B cell (primary cell): Measurements from ENCODE around the gene PBXIP1. TPM values are rescaled to one million over a fixed set of nuclear protein-coding genes. Genes with fewer than 3 reads are reported as not detected.

ENCODE experiments used
- ATAC-seq: fragments of 200-7000 bp; cut with Tn5 transposase; one replicate; pipeline ENCODE4 v1.10.0; 2021; ENCODE audit warnings: low read depth, mild to moderate bottlenecking, moderate number of reproducible peaks, moderate library complexity
- CTCF ChIA-PET: fragments of 350-600 bp; sonication (Branson Sonifier 250); formaldehyde crosslinking; loops from one replicate; lab custom pipeline; 2021; ENCODE audit warnings: antibody characterized with exemption, inconsistent platforms; lab: Charles Lee
- POLR2A ChIA-PET: fragments of 350-600 bp; sonication (Branson Sonifier 250); formaldehyde crosslinking; loops from one replicate; lab custom pipeline; 2021; ENCODE audit warnings: antibody characterized with exemption; lab: Charles Lee
- DNase-seq: peaks from one replicate; pipeline ENCODE4 v3.0.0; 2013
- H2AFZ ChIP-seq: 2 replicates; pipeline ENCODE4 v1.6.1; 2012; ENCODE audit warnings: mild to moderate bottlenecking, low read depth, low read length; ENCODE audit not compliant: insufficient read depth, poor library complexity, severe bottlenecking
- H3K27ac ChIP-seq, 2 donors: 1 replicate in 1 of 2; 2 replicates in 1 of 2; pipeline ENCODE4 v1.5.1; 2012 to 2013; ENCODE audit warnings: low read length in 2 of 2, mild to moderate bottlenecking in 2 of 2, moderate library complexity in 1 of 2
- H3K27me3 ChIP-seq, 4 experiments: fragments of 200-600 bp in 1 of 4; sonication (generic) in 1 of 4; replicated peaks in 1 of 4; 1 replicate in 2 of 4; 2 replicates in 2 of 4; pipeline versions ENCODE4 v1.6.1 to v1.7.0; 2013 to 2016; ENCODE audit warnings: low read length in 3 of 4, mild to moderate bottlenecking in 2 of 4, mixed read lengths in 1 of 4, moderate library complexity in 1 of 4; ENCODE audit not compliant: insufficient read depth in 4 of 4, control insufficient read depth in 3 of 4; ENCODE audit errors: control extremely low read depth in 1 of 4
- H3K36me3 ChIP-seq, 2 experiments: replicated peaks in 1 of 2; 1 replicate in 1 of 2; 2 replicates in 1 of 2; pipeline versions ENCODE4 v1.6.1 to v1.7.1; 2013; ENCODE audit warnings: low read length in 1 of 2; ENCODE audit not compliant: insufficient read depth in 2 of 2, control insufficient read depth in 1 of 2; ENCODE audit errors: control extremely low read depth in 1 of 2, extremely low read depth in 1 of 2
- H3K4me1 ChIP-seq, 2 donors: fragments of 200-600 bp in 1 of 2; sonication (generic) in 1 of 2; 1 replicate in 1 of 2; 2 replicates in 1 of 2; pipeline versions ENCODE4 v1.5.1 to v1.6.1; 2013 to 2017; ENCODE audit warnings: low read length in 2 of 2; ENCODE audit not compliant: control insufficient read depth in 2 of 2, insufficient read depth in 2 of 2
- H3K4me2 ChIP-seq: replicated peaks from 2 replicates; pipeline ENCODE3; 2012; ENCODE audit warnings: mild to moderate bottlenecking, low read depth, low read length; ENCODE audit not compliant: poor library complexity, severe bottlenecking
- H3K4me3 ChIP-seq, 5 experiments: fragments of 200-600 bp in 1 of 5; sonication (generic) in 1 of 5; 1 replicate in 3 of 5; 2 replicates in 2 of 5; pipeline versions ENCODE4 v1.5.1 to v1.7.0; 2011 to 2016; ENCODE audit warnings: low read length in 4 of 5, mild to moderate bottlenecking in 4 of 5, low read depth in 2 of 5, control low read depth in 1 of 5, moderate library complexity in 1 of 5; ENCODE audit not compliant: insufficient read depth in 1 of 5; ENCODE audit errors: control extremely low read depth in 1 of 5, extremely low read depth in 1 of 5
- H3K79me2 ChIP-seq: fragments of 200-600 bp; sonication (generic); one replicate; pipeline ENCODE4 v1.6.0; 2016; ENCODE audit warnings: low read length; ENCODE audit not compliant: control insufficient read depth, insufficient read depth
- H3K9ac ChIP-seq: fragments of 200-600 bp; sonication (generic); 2 replicates; pipeline ENCODE4 v1.6.1; 2017; ENCODE audit warnings: mild to moderate bottlenecking, low read length, moderate library complexity
- H3K9me3 ChIP-seq, 3 donors: one replicate each; pipeline versions ENCODE4 v1.6.1 to v1.7.1; 2013; ENCODE audit warnings: low read length in 2 of 3; ENCODE audit not compliant: control insufficient read depth in 2 of 3, insufficient read depth in 1 of 3; ENCODE audit errors: control extremely low read depth in 1 of 3
- H4K20me1 ChIP-seq: 2 replicates; pipeline ENCODE4 v1.6.0; 2012; ENCODE audit warnings: mild to moderate bottlenecking, low read length; ENCODE audit not compliant: insufficient read depth, control insufficient read depth, poor library complexity, severe bottlenecking
- H3K27ac Mint-ChIP-seq: one replicate; pipeline ENCODE4 v1.8.0; 2021; ENCODE audit warnings: mixed read lengths
- H3K27me3 Mint-ChIP-seq: one replicate; pipeline ENCODE4 v1.8.0; 2021; ENCODE audit warnings: mixed read lengths
- H3K4me1 Mint-ChIP-seq: one replicate; pipeline ENCODE4 v1.8.0; 2021; ENCODE audit warnings: mixed read lengths
- H3K4me3 Mint-ChIP-seq: one replicate; pipeline ENCODE4 v1.8.0; 2021; ENCODE audit warnings: mixed read lengths
- H3K9me3 Mint-ChIP-seq: one replicate; pipeline ENCODE4 v1.8.0; 2022; ENCODE audit warnings: mixed read lengths; ENCODE audit not compliant: insufficient read depth
- CTCF ChIP-seq: fragments of 200-600 bp; IDR thresholded peaks from one replicate; pipeline ENCODE4 v1.8.0; 2022; ENCODE audit warnings: antibody characterized with exemption, mild to moderate bottlenecking
- EZH2 ChIP-seq: IDR thresholded peaks from 2 replicates; pipeline ENCODE4 v1.6.1; 2012; ENCODE audit warnings: borderline replicate concordance, low read depth, mild to moderate bottlenecking, moderate library complexity, low read length; ENCODE audit not compliant: insufficient read depth, poor library complexity, severe bottlenecking
- WGBS: methylation state at CpG from one replicate; pipeline ENCODE4 v1.1.5; 2013; ENCODE audit warnings: missing lambda C conversion rate; ENCODE audit not compliant: insufficient coverage; 5-methylcytosine and 5-hydroxymethylcytosine counted together
- intact Hi-C: fragments of 100-400 bp; cut with micrococcal nuclease; formaldehyde crosslinking; loops from one replicate; pipeline ENCODE4 v1.10.0; 2022
- polyA plus RNA-seq: library from polyadenylated mRNA; depleted of rRNA; stranded (reverse); fragments of >200 nt; gene quantifications from 2 replicates; pipeline ENCODE4 v1.2.3, GENCODE V29; 2012
- total RNA-seq, 2 donors: library from RNA; stranded (reverse); fragments of 120-200 nt in 1 of 2; gene quantifications; 1 replicate in 1 of 2; 2 replicates in 1 of 2; pipeline versions ENCODE4 v1.2.3 to v1.2.4, GENCODE V29; 2013 to 2022

The PBXIP1 gene
- total and polyA plus RNA-seq, 2 donors (not counting 1 experiment from before 2014, with no cell fraction given) = 77.6 to 212 TPM

GRCh38 chr1:154999571-155000410, 43.9 kb upstream of the PBXIP1 start:
- H3K9me3 ChIP-seq = no peaks in the 10 kb centered on the region
- peaks cover 20 to 29% of the 10 kb centered on the region in 2 donors for H3K4me1 ChIP-seq
- DNase-seq (peak; percentile 72), ATAC-seq (no peak)
- H3K27ac Mint-ChIP-seq = peak overlapping the region; percentile 93
- peak overlapping the region; percentile 68 for H2AFZ ChIP-seq
- TF ChIP-seq EZH2 = no peak
- no peak for TF ChIP-seq CTCF
- peaks cover 34% of the 10 kb centered on the region for H3K4me1 Mint-ChIP-seq
- H3K27me3 Mint-ChIP-seq = no peaks in the 10 kb centered on the region
- peak overlapping the region; percentile 75 for H3K9ac ChIP-seq
- peak overlapping the region; percentile 97 for H3K4me2 ChIP-seq
- intact Hi-C loops = loop anchor here (1.0 to 5.0 kb wide), 7 partner anchors 24 to 672 kb away; partner anchors contain the start of genes ADAR, ATP8B2, EFNA4 and UBE2Q1
- ChIA-PET POLR2A (interaction anchor here (0.6 to 7.4 kb wide), 12 partner anchors 12 to 137 kb away, joined by 3 to 74 read pairs (median 5); partner anchors contain the start of genes CKS1B, FLAD1, PMVK and PYGO2), CTCF (interaction anchor here (0.6 to 18.4 kb wide), 20 partner anchors 10 to 1288 kb away, joined by 3 to 295 read pairs (median 8); partner anchors contain the start of genes CKS1B, FLAD1, PBXIP1 and PMVK)
- peak overlapping the region; percentile 42 to 73 for H3K27ac ChIP-seq
- H4K20me1 ChIP-seq = no peaks in the 10 kb centered on the region
- peaks cover 29% of the 10 kb centered on the region for H3K79me2 ChIP-seq
- H3K9me3 Mint-ChIP-seq = no peaks in the 10 kb centered on the region
- under 1% methylated on average over 39 of the region's 50 CpGs for WGBS
- H3K4me3 ChIP-seq = peak overlapping the region; percentile 63 to 93 (median 74)
- H3K36me3 ChIP-seq = no peaks in the 10 kb centered on the region
- H3K4me3 Mint-ChIP-seq = peak overlapping the region; percentile 90
- no peaks in the 10 kb centered on the region for H3K27me3 ChIP-seq
